Endothelial cell of umbilical vein (primary cell): ENCODE results near the gene FBXO45. TPM values are rescaled to one million over a fixed set of nuclear protein-coding genes. Genes with fewer than 3 reads are reported as not detected.

Experiments
- BruUV-seq: library from RNA; stranded (reverse); fragments of 400-500 nt; replicated peaks from 2 replicates; lab custom pipeline; 2021; lab: Mats Ljungman, UMichigan
- CTCF ChIA-PET: fragments of 300-600, 350-600 bp; sonication (Branson Sonifier 250); formaldehyde crosslinking; loops from one replicate; lab custom pipeline; 2021; ENCODE audit warnings: antibody characterized with exemption, inconsistent platforms; lab: Charles Lee
- POLR2A ChIA-PET: fragments of 300-600, 350-600 bp; sonication (Branson Sonifier 250); formaldehyde crosslinking; loops from one replicate; lab custom pipeline; 2021; ENCODE audit warnings: antibody characterized with exemption, inconsistent platforms; lab: Charles Lee
- DNase-seq: peaks from one replicate; pipeline ENCODE4 v3.0.0-alpha.2; 2011; ENCODE audit warnings: low read depth, low spot score
- FAIRE-seq: peaks from 2 replicates; lab custom pipeline; 2011; peaks lifted over from hg19 to GRCh38; lab: Jason Lieb, UNC
- H2AFZ ChIP-seq: 2 replicates; pipeline ENCODE4 v1.6.0; 2012; ENCODE audit warnings: low read depth, low read length, control low read depth, inconsistent platforms
- H3K27ac ChIP-seq: 2 replicates; pipeline ENCODE4 v1.5.1; 2011; ENCODE audit warnings: low read depth, mild to moderate bottlenecking, control low read depth, low read length, moderate library complexity; ENCODE audit not compliant: insufficient read depth
- H3K27me3 ChIP-seq, 2 experiments: 2 replicates each; pipeline versions ENCODE4 v1.6.0 to v1.6.1; 2011; ENCODE audit warnings: low read length in 2 of 2, mixed read lengths in 1 of 2; ENCODE audit not compliant: control insufficient read depth in 2 of 2, insufficient read depth in 2 of 2
- H3K36me3 ChIP-seq, 2 experiments: 2 replicates in 1 of 2; 3 replicates in 1 of 2; pipeline ENCODE4 v1.5.1; 2011; ENCODE audit warnings: low read length in 2 of 2, mild to moderate bottlenecking in 1 of 2, moderate library complexity in 1 of 2; ENCODE audit not compliant: control insufficient read depth in 2 of 2, insufficient read depth in 2 of 2; ENCODE audit errors: extremely low read depth in 1 of 2
- H3K4me1 ChIP-seq: 3 replicates; pipeline ENCODE4 v1.5.1; 2011; ENCODE audit warnings: mild to moderate bottlenecking, low read length; ENCODE audit not compliant: control insufficient read depth, insufficient read depth; ENCODE audit errors: extremely low read depth
- H3K4me2 ChIP-seq: 2 replicates; pipeline ENCODE4 v1.6.1; 2011; ENCODE audit warnings: low read length, control low read depth, mixed read lengths; ENCODE audit not compliant: insufficient read depth
- H3K4me3 ChIP-seq, 3 experiments: fragments of 200-600 bp in 1 of 3; sonication (generic), shearing (Covaris generic) in 1 of 3; replicated peaks in 1 of 3; 2 replicates each; pipeline ENCODE4 v1.5.1; 2011 to 2016; ENCODE audit warnings: control low read depth in 3 of 3, low read length in 3 of 3, mild to moderate bottlenecking in 2 of 3, inconsistent platforms in 1 of 3, low read depth in 1 of 3, moderate library complexity in 1 of 3; ENCODE audit not compliant: insufficient read depth in 1 of 3
- H3K79me2 ChIP-seq: 2 replicates; pipeline ENCODE4 v1.6.0; 2012; ENCODE audit warnings: low read length, inconsistent platforms; ENCODE audit not compliant: control insufficient read depth, insufficient read depth
- H3K9ac ChIP-seq: replicated peaks from 2 replicates; pipeline ENCODE3; 2011; ENCODE audit warnings: low read length, control low read depth; ENCODE audit not compliant: insufficient read depth; ENCODE audit errors: extremely low read depth
- H3K9me1 ChIP-seq: replicated peaks from 3 replicates; pipeline ENCODE4 v1.6.0; 2011; ENCODE audit warnings: mild to moderate bottlenecking, low read length; ENCODE audit not compliant: control insufficient read depth, insufficient read depth; ENCODE audit errors: extremely low read depth
- H3K9me3 ChIP-seq: replicated peaks from 2 replicates; pipeline ENCODE4 v1.5.1; 2012; ENCODE audit warnings: low read length, inconsistent platforms; ENCODE audit not compliant: control insufficient read depth, insufficient read depth
- H4K20me1 ChIP-seq: replicated peaks from 2 replicates; pipeline ENCODE3; 2011; ENCODE audit warnings: mild to moderate bottlenecking, low read length; ENCODE audit not compliant: control insufficient read depth, insufficient read depth; ENCODE audit errors: extremely low read depth
- EZH2 ChIP-seq: IDR thresholded peaks from 2 replicates; pipeline ENCODE4 v1.6.1; 2012; ENCODE audit warnings: borderline replicate concordance, low read depth, mild to moderate bottlenecking, moderate library complexity, low read length, inconsistent platforms; ENCODE audit not compliant: severe bottlenecking
- FOS ChIP-seq: IDR thresholded peaks from 2 replicates; pipeline ENCODE4 v1.6.1; 2011; ENCODE audit warnings: mild to moderate bottlenecking, low read length, moderate library complexity, borderline replicate concordance; ENCODE audit not compliant: insufficient read depth
- GATA2 ChIP-seq: IDR thresholded peaks from 2 replicates; pipeline ENCODE4 v1.7.0; 2011; ENCODE audit warnings: low read depth, mild to moderate bottlenecking, moderate library complexity, mixed read lengths, low read length; ENCODE audit not compliant: insufficient read length, insufficient read depth
- JUN ChIP-seq: IDR thresholded peaks from 2 replicates; pipeline ENCODE4 v1.6.1; 2011; ENCODE audit warnings: borderline replicate concordance, low read depth; ENCODE audit not compliant: insufficient read length, insufficient read depth
- MAX ChIP-seq: IDR thresholded peaks from 2 replicates; pipeline ENCODE4 v1.6.1; 2011; ENCODE audit not compliant: insufficient read depth, insufficient read length
- MYC ChIP-seq: IDR thresholded peaks from one replicate; pipeline ENCODE4 v1.6.1; 2011; ENCODE audit warnings: mild to moderate bottlenecking, low read depth, low read length
- POLR2A ChIP-seq: IDR thresholded peaks from 2 replicates; pipeline ENCODE4 v1.6.1; 2012; ENCODE audit warnings: low read depth, mild to moderate bottlenecking, control low read depth, low read length
- POLR2AphosphoS5 ChIP-seq: IDR thresholded peaks from 2 replicates; pipeline ENCODE4 v1.6.1; 2012; ENCODE audit warnings: low read depth, mild to moderate bottlenecking, control low read depth, low read length, moderate library complexity; ENCODE audit not compliant: insufficient read depth
- dilution Hi-C: fragments of 300-500 bp; cut with MboI; formaldehyde crosslinking; loops from one replicate; pipeline ENCODE4 v1.15.0; 2019; ENCODE audit warnings: low sequenced_read_pairs; ENCODE audit not compliant: extremely low pct_ligation_motif_present
- intact Hi-C: fragments of 100-400 bp; cut with micrococcal nuclease; formaldehyde crosslinking; loops from one replicate; pipeline ENCODE4 v1.10.0; 2022
- polyA plus RNA-seq, 4 experiments: library from polyadenylated mRNA; depleted of rRNA in 3 of 4; stranded (reverse) in 3 of 4; unstranded in 1 of 4; fragments of >200 nt; gene quantifications; 2 replicates each; pipeline versions ENCODE4 v1.2.1 to v1.2.3, GENCODE V29; 2011 to 2012; ENCODE audit warnings: missing spikeins in 1 of 4
- total RNA-seq: library from RNA; stranded (reverse); gene quantifications from 2 replicates; pipeline ENCODE4 v1.2.3, GENCODE V29; 2021
- TF ChIP-seq, protein P1 (sequence below), 2 donors: IDR thresholded peaks; 1 replicate in 1 of 2; 2 replicates in 1 of 2; pipeline ENCODE4 v1.5.1; 2011; ENCODE audit warnings: low read length in 2 of 2, mild to moderate bottlenecking in 2 of 2, moderate library complexity in 2 of 2, control low read depth in 1 of 2, inconsistent platforms in 1 of 2, low read depth in 1 of 2; ENCODE audit not compliant: insufficient read depth in 1 of 2; ENCODE audit errors: extremely low read depth in 1 of 2

FBXO45 gene
- total and polyA plus RNA-seq, 2 donors (not counting 3 experiments of a cell fraction or from before 2014, with no cell fraction given): 3.5 to 12.4 TPM

- Histone ChIP-seq H3K36me3 (no peaks in the 10 kb centered on the region), H3K9ac (peak overlapping the region; percentile 71), H3K27ac (peak overlapping the region; percentile 19), H3K27me3 (peaks cover 0 to 3% of the 10 kb centered on the region in 2 experiments), H3K9me1 (no peaks in the 10 kb centered on the region), H3K4me2 (peak overlapping the region; percentile 84), H3K4me1 (peaks cover 6% of the 10 kb centered on the region), H3K4me3 (peak overlapping the region; percentile 50 to 55 (median 55)), H3K9me3 (no peaks in the 10 kb centered on the region), H3K79me2 (no peaks in the 10 kb centered on the region), H4K20me1 (no peaks in the 10 kb centered on the region), H2AFZ (peak overlapping the region; percentile 30)
- intact Hi-C loops (loop anchor here (1.0 kb wide), 4 partner anchors 12 to 53 kb away; no protein-coding TSS in a partner anchor), dilution Hi-C loops (no loop called here)
- FAIRE-seq: peak; percentile 88
- TSS peak; percentile 83 for BruUV-seq
- TF ChIP-seq EZH2 (no peak), POLR2AphosphoS5 (peak; percentile 72), GATA2 (no peak), FOS (no peak), POLR2A (peak; percentile 89), JUN (no peak), MAX (no peak), MYC (peak; percentile 34)
- TF ChIP-seq, protein P1, sequence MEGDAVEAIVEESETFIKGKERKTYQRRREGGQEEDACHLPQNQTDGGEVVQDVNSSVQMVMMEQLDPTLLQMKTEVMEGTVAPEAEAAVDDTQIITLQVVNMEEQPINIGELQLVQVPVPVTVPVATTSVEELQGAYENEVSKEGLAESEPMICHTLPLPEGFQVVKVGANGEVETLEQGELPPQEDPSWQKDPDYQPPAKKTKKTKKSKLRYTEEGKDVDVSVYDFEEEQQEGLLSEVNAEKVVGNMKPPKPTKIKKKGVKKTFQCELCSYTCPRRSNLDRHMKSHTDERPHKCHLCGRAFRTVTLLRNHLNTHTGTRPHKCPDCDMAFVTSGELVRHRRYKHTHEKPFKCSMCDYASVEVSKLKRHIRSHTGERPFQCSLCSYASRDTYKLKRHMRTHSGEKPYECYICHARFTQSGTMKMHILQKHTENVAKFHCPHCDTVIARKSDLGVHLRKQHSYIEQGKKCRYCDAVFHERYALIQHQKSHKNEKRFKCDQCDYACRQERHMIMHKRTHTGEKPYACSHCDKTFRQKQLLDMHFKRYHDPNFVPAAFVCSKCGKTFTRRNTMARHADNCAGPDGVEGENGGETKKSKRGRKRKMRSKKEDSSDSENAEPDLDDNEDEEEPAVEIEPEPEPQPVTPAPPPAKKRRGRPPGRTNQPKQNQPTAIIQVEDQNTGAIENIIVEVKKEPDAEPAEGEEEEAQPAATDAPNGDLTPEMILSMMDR (IDR thresholded peaks at IDR 0.05; ENCODE audit: extremely low read depth in 1 of 2, insufficient read depth in 1 of 2, low read depth in 1 of 2, low read length in 2 of 2): peak in 1 of 2 donors; percentile 43
- DNase-seq: peak; percentile 80
- POLR2A ChIA-PET: no interaction called here
- CTCF ChIA-PET: interaction anchor here (1.0 to 5.3 kb wide), 9 partner anchors 11 to 104 kb away, joined by 3 to 52 read pairs (median 4); no protein-coding TSS in a partner anchor
Measured at GRCh38 chr3:196632046-196632751, 63.7 kb downstream of the FBXO45 start.
